HK-2 (cell line): ENCODE results near the gene UVRAG.
"Not testable (repeated sequence)": the region's sequence is repeated elsewhere in the genome, so short reads cannot be mapped to it uniquely, and the experiment has no call there.

Source experiments
- DNase-seq: peaks from one replicate; pipeline ENCODE4 v3.0.0-alpha.2; 2018; ENCODE audit not compliant: unreplicated experiment

The UVRAG gene

DNA sequence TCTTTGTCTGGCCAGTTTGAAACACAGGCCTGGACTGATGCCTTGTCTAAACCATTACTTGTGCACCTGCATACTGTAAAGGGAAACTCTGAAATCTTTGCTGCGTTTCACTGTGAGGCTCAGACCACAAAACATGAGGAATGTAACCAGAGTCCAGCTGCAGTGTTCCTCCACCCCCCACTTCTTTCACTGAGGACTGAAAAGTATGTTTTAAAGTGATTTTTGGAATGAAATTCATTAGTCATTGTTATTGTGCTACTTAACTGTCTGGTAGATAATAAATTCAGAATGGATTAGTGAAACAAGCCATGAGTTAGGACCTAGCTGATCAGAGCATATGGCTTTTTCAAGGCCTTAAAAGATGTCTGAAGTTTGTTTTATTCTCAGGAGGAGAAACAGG lies 210.1 kb downstream of the UVRAG start:
- no peak for DNase-seq

- no peak for DNase-seq
Measured at GRCh38 chr11:76025817-76026216, 210.8 kb downstream of the UVRAG start.

GRCh38 chr11:76026281-76026680 lies 211.3 kb downstream of the UVRAG start:
- no peak for DNase-seq

DNA sequence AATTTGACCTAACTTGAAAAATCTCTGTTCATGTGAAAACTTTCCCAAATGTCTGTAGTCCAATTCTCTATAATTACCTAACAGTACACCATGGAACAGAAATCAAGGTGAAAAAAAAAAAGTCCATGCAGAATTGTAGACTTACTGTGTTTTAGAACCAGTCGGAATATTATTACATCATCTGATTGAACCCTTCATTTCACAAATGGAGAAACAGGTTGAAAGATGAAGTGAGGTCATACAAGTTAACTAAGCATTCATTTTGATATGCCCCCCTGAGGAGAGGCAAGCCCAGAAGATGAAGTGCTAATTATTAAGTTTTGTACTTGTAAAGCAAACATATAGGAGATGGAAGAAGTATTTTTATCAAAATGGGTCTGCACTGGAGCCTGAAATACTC lies 211.9 kb downstream of the UVRAG start:
- no peak for DNase-seq

DNA sequence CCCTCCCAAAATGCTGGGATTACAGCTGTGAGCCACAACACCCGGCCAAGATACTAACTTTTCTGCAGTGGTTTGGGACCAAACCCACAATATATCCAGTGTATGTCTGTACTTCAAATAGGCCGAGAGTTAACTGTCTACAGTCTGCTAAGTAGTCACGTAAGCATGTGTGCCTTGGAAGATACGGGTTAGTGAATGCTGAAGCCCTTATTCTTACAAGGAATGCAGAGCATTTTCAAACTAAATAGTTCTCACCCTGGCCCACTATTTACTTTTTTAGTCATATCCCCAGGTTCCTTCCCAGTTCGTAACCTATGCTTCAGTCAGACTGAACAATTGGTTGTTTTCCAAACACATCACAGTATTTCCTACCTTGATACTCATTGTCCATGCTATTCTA lies 215.3 kb downstream of the UVRAG start:
- DNase-seq: no peak

- no peak for DNase-seq
Measured at GRCh38 chr11:76030968-76031590, 216.1 kb downstream of the UVRAG start.

DNA sequence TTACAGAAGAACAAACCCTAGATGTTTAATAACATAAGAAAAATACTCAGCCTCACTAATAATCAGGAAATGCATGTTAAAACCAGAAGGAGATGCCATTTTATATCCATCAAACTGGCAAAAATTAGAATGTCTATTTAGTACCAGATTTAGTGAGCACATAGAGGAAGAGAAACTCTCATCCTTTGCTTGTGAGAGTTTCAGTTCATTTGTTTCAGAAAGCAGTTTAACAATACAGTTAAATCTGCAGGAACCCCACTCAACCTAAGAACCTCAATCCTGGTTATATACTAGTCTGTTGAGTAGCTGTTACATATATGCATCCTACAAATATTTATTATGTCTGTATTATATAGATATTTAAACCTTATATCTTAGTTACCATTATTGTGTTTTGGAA lies 218.7 kb downstream of the UVRAG start:
- DNase-seq: no peak

DNA sequence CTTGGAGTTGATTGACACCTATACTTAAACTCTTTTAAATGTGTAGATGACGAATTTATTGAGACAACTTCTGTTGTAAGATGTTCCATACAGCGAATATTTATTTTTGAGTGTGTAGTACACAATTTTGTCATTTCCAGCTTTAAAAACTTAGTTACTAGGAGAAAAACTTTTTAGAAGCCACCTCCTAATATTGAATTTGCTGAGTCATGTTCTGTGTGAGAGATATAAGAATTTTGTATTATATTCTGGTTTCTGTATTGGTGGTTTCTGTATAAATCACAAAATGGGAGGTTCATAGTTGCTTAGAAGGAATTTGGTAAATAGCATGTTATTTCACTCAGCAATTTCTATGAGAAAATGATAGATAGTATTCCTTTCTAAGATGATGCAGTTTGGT lies 220.0 kb downstream of the UVRAG start:
- DNase-seq: no peak

GRCh38 chr11:76038608-76039007 lies 223.6 kb downstream of the UVRAG start:
- no peak for DNase-seq

DNA sequence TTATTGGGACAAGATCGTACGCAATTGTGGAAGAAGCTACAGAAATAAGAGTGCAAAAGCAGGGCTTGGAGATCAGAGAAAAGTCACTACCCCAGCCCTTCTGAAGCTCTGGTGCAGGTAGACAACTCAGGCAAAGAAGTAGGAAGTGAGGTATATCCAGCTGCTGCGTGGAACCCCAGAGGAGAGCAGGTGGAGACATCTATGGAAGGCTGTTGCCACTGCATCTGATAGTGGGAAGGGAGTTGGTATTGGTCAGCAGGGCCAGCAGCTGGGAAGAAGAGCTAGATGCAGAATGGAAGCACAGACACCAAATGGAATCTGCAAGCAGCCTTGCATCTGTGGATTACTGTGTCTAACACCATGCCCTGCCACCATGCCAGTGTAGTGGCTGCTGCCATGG lies 226.2 kb downstream of the UVRAG start:
- DNase-seq: no peak

DNA sequence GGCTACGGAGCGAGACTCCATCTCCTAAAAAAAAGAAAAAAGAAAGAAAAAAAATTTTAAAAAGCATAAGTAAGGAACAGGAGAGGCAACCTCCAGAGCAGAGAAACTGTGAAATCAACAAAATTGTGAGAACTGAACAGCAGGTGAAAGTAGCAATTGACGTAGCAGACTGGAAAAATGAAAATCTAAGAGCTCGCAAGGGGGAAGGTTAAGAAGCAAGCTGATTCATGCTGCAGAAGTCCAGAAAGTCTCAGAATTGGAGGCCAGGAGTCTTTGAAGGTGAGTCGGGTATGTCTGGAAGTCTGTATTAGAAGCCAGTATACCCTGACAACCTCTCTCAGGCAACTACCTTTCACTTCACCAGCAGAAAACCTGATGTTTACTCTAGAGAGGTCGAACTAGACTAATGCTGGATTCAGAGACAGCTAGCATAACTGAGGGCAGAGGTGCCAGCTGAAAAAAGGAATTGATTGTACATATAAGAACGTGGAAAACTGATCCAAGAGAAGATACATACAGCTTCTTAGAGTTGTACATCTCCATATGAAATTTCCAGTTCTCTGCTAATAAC lies 229.8 kb downstream of the UVRAG start:
- no peak for DNase-seq

- DNase-seq: no peak
Measured at GRCh38 chr11:76047231-76047630, 232.2 kb downstream of the UVRAG start.

- no peak for DNase-seq
Measured at GRCh38 chr11:76047766-76048165, 232.8 kb downstream of the UVRAG start.

- no peak for DNase-seq
Measured at GRCh38 chr11:76048763-76049162, 233.8 kb downstream of the UVRAG start.

DNA sequence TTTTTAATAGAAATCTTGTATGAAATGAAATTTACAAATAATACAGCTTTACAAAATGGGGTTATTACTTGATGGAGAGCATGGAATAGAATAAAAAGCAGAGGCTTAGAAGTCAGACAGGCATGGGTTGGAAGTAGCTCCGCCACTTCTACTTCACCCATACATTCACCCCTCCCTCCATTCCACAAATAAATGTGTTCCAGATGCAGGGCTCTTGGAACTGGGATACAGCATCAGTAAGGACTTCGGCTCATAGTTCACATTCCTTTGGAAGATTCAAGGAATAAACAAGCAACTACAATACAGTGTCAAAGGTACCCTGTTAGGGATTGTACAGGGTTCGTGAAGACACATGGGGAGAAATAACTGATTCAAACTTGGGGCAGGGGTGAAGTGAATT lies 234.5 kb downstream of the UVRAG start:
- DNase-seq: no peak

DNA sequence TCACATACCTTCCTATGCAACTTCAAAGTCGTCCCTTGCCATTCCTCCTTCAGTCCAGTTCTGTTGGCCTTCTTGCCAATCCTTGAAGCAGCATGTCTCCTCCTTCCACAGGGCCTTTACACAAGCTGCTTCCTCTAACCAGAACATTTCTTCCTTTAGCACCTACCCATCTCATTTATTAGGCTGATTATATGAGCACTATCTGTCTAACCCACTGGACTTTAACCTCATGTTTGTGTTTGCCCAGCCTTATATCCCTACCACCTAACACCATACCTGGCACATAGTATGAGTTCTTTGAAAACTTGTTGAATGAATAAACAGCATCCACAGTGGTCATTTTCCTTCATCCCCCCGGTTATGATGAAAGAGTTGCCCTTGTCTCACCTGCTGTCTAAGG lies 236.9 kb downstream of the UVRAG start:
- no peak for DNase-seq

DNA sequence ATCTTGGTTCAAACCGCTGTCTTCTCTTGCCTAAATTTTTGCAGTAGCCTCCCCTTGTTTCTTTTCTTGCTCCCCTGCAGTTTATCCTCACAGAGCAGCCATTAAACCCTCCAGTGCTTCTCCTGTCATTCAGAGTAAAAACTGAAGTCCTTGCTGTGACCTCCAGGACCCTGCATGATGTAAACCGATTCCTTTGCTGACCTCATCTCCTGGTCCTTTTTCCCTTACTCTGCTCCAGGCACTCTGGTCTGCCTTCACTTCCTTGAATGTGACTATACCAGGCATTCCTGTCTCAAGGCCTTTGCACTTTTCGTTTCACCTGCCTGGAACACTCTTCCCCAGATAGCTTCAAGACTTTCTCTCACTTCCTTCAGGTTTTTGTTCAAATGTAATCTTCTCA lies 239.3 kb downstream of the UVRAG start:
- no peak for DNase-seq

GRCh38 chr11:76056876-76057275 lies 241.9 kb downstream of the UVRAG start:
- DNase-seq: no peak

DNA sequence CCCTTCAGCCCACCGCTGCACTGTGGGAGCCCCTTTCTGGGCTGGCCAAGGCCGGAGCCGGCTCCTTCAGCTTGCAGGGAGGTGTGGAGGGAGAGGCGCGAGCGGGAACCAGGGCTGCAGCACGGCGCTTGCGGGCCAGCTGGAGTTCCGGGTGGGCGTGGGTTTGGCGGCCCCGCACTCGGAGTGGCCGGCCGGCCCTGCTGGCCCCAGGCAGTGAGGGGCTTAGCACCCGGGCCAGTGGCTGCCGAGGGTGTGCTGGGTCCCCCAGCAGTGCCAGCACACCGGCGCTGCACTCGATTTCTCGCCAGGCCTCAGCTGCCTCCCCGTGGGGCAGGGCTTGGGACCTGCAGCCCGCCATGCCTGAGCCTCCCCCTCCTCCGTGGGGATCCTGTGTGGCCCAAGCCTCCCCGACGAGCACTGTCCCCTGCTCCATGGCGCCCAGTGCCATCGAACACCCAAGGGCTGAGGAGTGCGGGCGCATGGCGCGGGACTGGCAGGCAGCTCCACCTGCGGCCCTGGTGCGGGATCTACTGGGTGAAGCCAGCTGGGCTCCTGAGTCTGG lies 245.5 kb downstream of the UVRAG start:
- not testable (repeated sequence) for DNase-seq

GRCh38 chr11:76062733-76063132 lies 247.7 kb downstream of the UVRAG start:
- DNase-seq: no peak

GRCh38 chr11:76064192-76064591 lies 249.2 kb downstream of the UVRAG start:
- no peak for DNase-seq

- DNase-seq: no peak
Measured at GRCh38 chr11:76067099-76067498, 252.1 kb downstream of the UVRAG start.

- no peak for DNase-seq
Measured at GRCh38 chr11:76069001-76069400, 254.0 kb downstream of the UVRAG start.

- no peak for DNase-seq
Measured at GRCh38 chr11:76071090-76071489, 256.1 kb downstream of the UVRAG start.
